HG02678 (cell line): ENCODE data around the gene FAM72A.
"Not testable (repeated sequence)": the region's sequence is repeated elsewhere in the genome, so short reads cannot be mapped to it uniquely, and the experiment has no call there.

ENCODE experiments used
- ATAC-seq: cut with Tn5 transposase; IDR thresholded peaks from one replicate; pipeline ENCODE4 v1.9.1; 2021; ENCODE audit warnings: mild to moderate bottlenecking, moderate library complexity; ENCODE audit not compliant: unreplicated experiment

The FAM72A gene

GRCh38 chr1:206173110-206173719, 29.4 kb downstream of the FAM72A start:
- not testable (repeated sequence) for ATAC-seq

DNA sequence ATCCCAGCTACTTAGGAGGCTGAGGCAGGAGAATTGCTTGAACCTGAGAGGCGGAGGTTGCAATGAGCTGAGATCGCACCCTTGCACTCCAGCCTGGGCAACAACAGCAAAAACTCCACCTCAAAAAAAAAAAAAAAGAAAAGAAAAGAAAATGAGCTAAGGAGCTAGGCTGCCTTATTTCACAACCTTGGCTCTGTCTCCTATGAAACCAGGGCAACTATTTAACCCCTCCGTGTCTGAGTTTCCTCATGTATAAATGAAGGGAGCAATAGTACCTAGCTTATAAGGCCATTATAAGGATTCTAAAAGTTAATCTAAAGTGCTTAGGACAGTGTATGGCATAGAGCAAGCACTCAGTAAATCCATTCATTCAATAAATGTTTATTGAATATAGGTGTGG, 32.8 kb downstream of the FAM72A start:
- ATAC-seq, result not testable (repeated sequence)

- not testable (repeated sequence) for ATAC-seq
These were observed 35.1 kb downstream of the FAM72A start for GRCh38 chr1:206167350-206168029.

GRCh38 chr1:206145771-206146290, 56.8 kb downstream of the FAM72A start:
- ATAC-seq, result no peak

- no peak for ATAC-seq
These were observed 58.0 kb downstream of the FAM72A start for GRCh38 chr1:206144605-206145004.

GRCh38 chr1:206143537-206144172, 59.0 kb downstream of the FAM72A start:
- ATAC-seq, result no peak

DNA sequence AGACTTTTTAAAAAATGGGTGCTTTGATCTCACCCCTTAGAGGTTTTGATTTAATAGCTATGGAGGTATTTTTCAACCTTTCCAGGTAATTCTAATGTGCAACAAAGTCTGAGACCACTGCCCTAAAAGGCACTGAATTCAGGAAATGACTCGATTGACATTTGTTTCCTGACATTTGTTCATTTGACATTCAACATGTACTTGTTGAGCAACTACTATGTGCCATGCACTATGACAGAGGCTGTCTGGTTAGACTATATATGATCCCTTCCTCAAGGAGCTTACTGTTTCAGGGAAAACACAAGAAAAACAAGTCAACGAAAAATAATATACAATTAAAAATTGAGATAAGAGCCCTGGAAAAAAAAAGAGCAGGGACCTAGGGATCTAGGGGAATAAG, 59.9 kb downstream of the FAM72A start:
- no peak for ATAC-seq

GRCh38 chr1:206142011-206142410, 60.6 kb downstream of the FAM72A start:
- ATAC-seq, result no peak

GRCh38 chr1:206136241-206136640, 66.4 kb downstream of the FAM72A start:
- ATAC-seq, result no peak
